Pancreas (tissue), 10 donors: ENCODE data around the gene LTN1. TPM values are rescaled to one million over a fixed set of nuclear protein-coding genes. Genes with fewer than 3 reads are reported as not detected.
"Not testable (repeated sequence)": the region's sequence is repeated elsewhere in the genome, so short reads cannot be mapped to it uniquely, and the experiment has no call there.

Experiments
- ATAC-seq, 4 donors: fragments of 200-7000 bp; cut with Tn5 transposase; one replicate each; pipeline versions ENCODE4 v1.8.0 to v1.9.1; 2020; ENCODE audit warnings: mild to moderate bottlenecking in 4 of 4, moderate library complexity in 4 of 4
- DNase-seq, 6 donors: peaks; one replicate each; pipeline ENCODE4 v3.0.0-alpha.2; 2020
- FAIRE-seq: peaks from 2 replicates; lab custom pipeline; 2012; peaks lifted over from hg19 to GRCh38; lab: Jason Lieb, UNC
- H3K27ac ChIP-seq, 4 donors: fragments of 200-600 bp; sonication (generic); 1 replicate in 3 of 4; 2 replicates in 1 of 4; pipeline versions ENCODE4 v1.5.0 to v1.8.0; 2020
- H3K27me3 ChIP-seq, 4 donors: fragments of 200-600 bp; one replicate each; pipeline ENCODE4 v1.8.0; 2021
- H3K36me3 ChIP-seq, 3 donors: fragments of 200-600 bp; sonication (generic) in 1 of 3; one replicate each; pipeline versions ENCODE4 v1.5.0 to v1.8.0; 2020 to 2021
- H3K4me1 ChIP-seq, 3 donors: fragments of 200-600 bp; one replicate each; pipeline ENCODE4 v1.8.0; 2021
- H3K4me3 ChIP-seq, 4 donors: fragments of 200-600 bp; sonication (generic) in 2 of 4; one replicate each; pipeline versions ENCODE4 v1.5.0 to v1.8.0; 2020 to 2021
- H3K9me3 ChIP-seq, 4 donors: fragments of 200-600 bp; one replicate each; pipeline ENCODE4 v1.8.0; 2021
- CTCF ChIP-seq, 4 donors: fragments of 200-600 bp; sonication (generic) in 3 of 4; IDR thresholded peaks; one replicate each; pipeline versions ENCODE4 v1.5.0 to v1.8.0; 2021; ENCODE audit warnings: antibody characterized with exemption in 4 of 4
- WGBS, 2 donors: extraction: QIAGEN DNeasy Blood & Tissue Kit; methylation state at CpG; one replicate each; pipeline ENCODE4 v1.1.7; 2013; 5-methylcytosine and 5-hydroxymethylcytosine counted together
- intact Hi-C, 3 donors: fragments of 100-400 bp; cut with DNase I; formaldehyde crosslinking; loops; one replicate each; pipeline versions ENCODE4 v1.11.1 to v1.14.2; 2022
- polyA plus RNA-seq, 2 donors: library from polyadenylated mRNA; stranded (reverse); fragments of 200-250 nt; gene quantifications; one replicate each; pipeline ENCODE4 v1.2.3, GENCODE V29; 2013
- total RNA-seq, 6 donors: library from RNA; stranded (reverse); fragmentation: NEBNext Ultra II Directional in 4 of 6; extraction: Animal tissue kit (Norgen Biotek cat#: 25700) in 4 of 6; gene quantifications; one replicate each; pipeline versions ENCODE4 v1.2.1 to v1.2.4, GENCODE V29; 2021 to 2023
- donor health status: healthy with polysubstance abuse.
- donor health status: DM: no; HTN: no; CAD: no; lungs with moderate emphysema.
- donor health status: DM: no; HTN: no; CAD: no.
- donor health status: control.
- donor health status: control.
- donor health status: Bipolar disorder and iron deficiency.
- donor health status: DM: yes; HTN: yes; CAD: no.
- donor health status: DM: no; HTN: no; CAD: no.
- donor health status: DM: no; HTN: no; CAD: no.
- donor health status: DM: yes; HTN: yes; CAD: no.

LTN1 gene
- total and polyA plus RNA-seq, 8 donors = 4.4 to 16.1 (median 12.1) TPM

- ATAC-seq (no peak), FAIRE-seq (no peak)
Measured at GRCh38 chr21:29022166-29022565, 29.5 kb upstream of the LTN1 start.

DNA sequence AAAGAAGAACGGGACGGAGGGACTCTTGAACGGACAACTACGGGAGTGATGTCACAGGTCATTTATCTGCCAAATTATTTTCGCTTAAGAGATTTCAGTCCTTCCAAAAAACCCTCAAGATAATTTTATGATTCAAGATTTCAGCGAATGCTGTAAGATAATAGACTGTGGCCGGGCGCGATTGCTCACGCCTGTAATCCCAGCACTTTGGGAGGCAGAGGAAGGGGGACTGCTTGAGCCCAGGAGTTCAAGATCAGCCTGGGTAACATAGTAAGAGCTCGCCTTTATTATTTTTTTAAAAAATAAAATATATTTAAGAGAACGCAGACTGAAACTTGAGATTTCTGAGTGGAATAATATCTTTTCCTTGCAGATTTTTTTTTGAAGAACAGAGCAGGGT lies 25.9 kb upstream of the LTN1 start:
- FAIRE-seq (no peak), DNase-seq (no peak), ATAC-seq (peak; percentile 30 to 52 (median 48))
- peaks cover 3 to 11% (median 5%) of the 10 kb centered on the region in 3 donors for H3K4me1 ChIP-seq
- peak overlapping the region; percentile 61 to 95 (median 84) for H3K4me3 ChIP-seq
- intact Hi-C loops = no loop called here
- peak overlapping the region in 3 of 4 donors; percentile 43 to 74 (median 62) for H3K27ac ChIP-seq
- no peaks in the 10 kb centered on the region for H3K27me3 ChIP-seq
- no peaks in the 10 kb centered on the region for H3K9me3 ChIP-seq
- H3K36me3 ChIP-seq = no peaks in the 10 kb centered on the region
- WGBS, 2 donors = 2 to 5% methylated on average over 12 of the region's 12 CpGs
- TF ChIP-seq CTCF (IDR thresholded peaks at IDR 0.05) = no peak

More at GRCh38 chr21:29022166-29022565, 29.5 kb upstream of the LTN1 start:
- Histone ChIP-seq H3K27ac (no peak overlapping the region), H3K9me3 (no peaks in the 10 kb centered on the region), H3K36me3 (no peaks in the 10 kb centered on the region), H3K27me3 (no peaks in the 10 kb centered on the region), H3K4me3 (no peak overlapping the region), H3K4me1 (peaks cover 5 to 27% (median 15%) of the 10 kb centered on the region in 3 donors)
- WGBS, 2 donors = 64 to 70% methylated on average over 4 of the region's 4 CpGs
- DNase-seq = no peak
- TF ChIP-seq CTCF (IDR thresholded peaks at IDR 0.05) = no peak
- intact Hi-C loops = no loop called here

DNA sequence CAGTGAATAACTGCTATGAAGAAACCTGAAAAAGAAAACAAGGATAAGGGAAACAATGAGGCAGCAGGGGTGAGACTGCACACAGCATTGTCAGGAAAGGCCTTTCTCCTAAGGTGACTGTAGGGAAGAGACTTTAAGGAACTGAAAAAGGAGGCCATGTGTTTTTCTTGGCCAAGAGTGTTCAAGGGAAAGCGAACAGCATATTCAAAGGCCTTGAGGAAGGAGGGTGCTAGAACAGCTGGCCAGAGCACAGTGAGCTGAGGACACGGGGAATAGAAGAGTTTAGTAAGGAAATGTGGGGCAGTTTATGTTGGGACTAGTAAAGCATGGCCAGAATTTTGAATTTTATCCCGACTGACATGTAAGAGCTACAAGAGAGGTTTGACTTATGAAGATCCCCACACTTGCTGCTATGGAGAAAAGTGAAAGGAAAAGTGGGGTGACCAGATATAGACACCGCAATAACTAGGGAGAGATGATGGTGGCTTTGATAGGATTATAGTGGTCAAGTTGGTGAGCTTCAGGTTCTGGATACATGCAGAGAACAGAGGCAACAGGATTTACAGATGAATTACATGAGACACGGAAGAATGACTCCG lies 25.1 kb upstream of the LTN1 start:
- WGBS, 2 donors = 52 to 63% methylated on average over 6 of the region's 6 CpGs
- no peak for DNase-seq
- Histone ChIP-seq H3K9me3 (no peaks in the 10 kb centered on the region), H3K4me3 (peak overlapping the region in 2 of 4 donors; percentile 61 to 95), H3K4me1 (peaks cover 3 to 11% (median 5%) of the 10 kb centered on the region in 3 donors), H3K27ac (no peak overlapping the region), H3K27me3 (no peaks in the 10 kb centered on the region), H3K36me3 (no peaks in the 10 kb centered on the region)
- ATAC-seq = peak in 2 of 4 donors; percentile 8 to 11
- intact Hi-C loops = no loop called here
- no peak for FAIRE-seq
- TF ChIP-seq CTCF (IDR thresholded peaks at IDR 0.05) = no peak

- H3K27me3 ChIP-seq, H3K36me3 ChIP-seq, H3K4me1 ChIP-seq, ATAC-seq, H3K27ac ChIP-seq, DNase-seq, H3K4me3 ChIP-seq, FAIRE-seq, H3K9me3 ChIP-seq, intact Hi-C loops: not testable (repeated sequence)
- WGBS, 2 donors = 94 to 99% methylated on average over 21 to 27 of the region's 30 CpGs
Measured at GRCh38 chr21:29011236-29011635, 18.6 kb upstream of the LTN1 start.

DNA sequence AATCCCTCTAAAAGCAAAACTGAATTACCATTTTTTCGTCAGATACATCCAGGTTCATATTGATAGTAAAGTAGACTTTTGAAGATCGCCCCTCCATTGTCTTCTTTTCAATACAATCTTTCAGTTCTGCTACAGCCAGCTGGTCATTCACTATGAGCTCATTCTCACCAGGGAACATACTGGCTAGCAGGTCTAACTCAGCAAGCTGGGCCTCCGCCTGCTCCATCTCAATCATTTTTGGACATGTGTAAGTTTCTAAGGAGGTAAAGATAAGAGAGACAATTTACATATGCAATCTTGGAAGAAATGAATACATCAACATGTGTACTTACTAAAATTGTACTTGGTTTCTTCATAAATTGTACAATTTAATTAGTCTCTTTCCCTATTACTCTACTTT lies 15.7 kb upstream of the LTN1 start:
- no peak overlapping the region for H3K27ac ChIP-seq
- H3K9me3 ChIP-seq = no peaks in the 10 kb centered on the region
- DNase-seq (no peak), ATAC-seq (no peak), FAIRE-seq (no peak)
- WGBS, 2 donors = 90 to 93% methylated on average over 3 of the region's 3 CpGs
- peaks cover 0 to 4% (median 0%) of the 10 kb centered on the region in 3 donors for H3K4me1 ChIP-seq
- no peak for TF ChIP-seq CTCF (IDR thresholded peaks at IDR 0.05)
- peaks cover 0 to 8% (median 3%) of the 10 kb centered on the region in 3 donors for H3K36me3 ChIP-seq
- intact Hi-C loops = no loop called here
- no peaks in the 10 kb centered on the region for H3K27me3 ChIP-seq
- H3K4me3 ChIP-seq = no peak overlapping the region
